Measurements from ENCODE around the gene GPR148.

GPR148 gene

DNA sequence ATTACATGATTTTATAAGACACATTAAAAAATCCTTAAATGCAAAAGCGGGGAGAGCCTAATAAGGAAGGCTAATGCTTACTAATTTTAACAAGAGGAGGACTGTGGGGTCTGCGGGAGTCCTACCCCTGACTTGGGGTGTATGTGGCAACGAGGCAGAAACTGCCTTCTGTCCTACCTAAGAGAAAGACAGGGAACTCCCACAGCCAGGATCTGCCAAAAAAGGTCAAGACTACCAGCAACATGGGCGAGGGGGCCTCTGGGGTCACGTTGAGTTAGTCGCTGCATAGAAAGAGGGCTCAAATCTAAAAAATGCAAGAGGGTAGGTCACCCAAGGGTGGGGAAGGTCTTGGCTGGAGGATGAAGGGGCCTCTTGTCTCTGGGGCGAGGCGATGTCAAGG is 25.9 kb downstream of the GPR148 start:
- DNase-seq, result no peak

DNA sequence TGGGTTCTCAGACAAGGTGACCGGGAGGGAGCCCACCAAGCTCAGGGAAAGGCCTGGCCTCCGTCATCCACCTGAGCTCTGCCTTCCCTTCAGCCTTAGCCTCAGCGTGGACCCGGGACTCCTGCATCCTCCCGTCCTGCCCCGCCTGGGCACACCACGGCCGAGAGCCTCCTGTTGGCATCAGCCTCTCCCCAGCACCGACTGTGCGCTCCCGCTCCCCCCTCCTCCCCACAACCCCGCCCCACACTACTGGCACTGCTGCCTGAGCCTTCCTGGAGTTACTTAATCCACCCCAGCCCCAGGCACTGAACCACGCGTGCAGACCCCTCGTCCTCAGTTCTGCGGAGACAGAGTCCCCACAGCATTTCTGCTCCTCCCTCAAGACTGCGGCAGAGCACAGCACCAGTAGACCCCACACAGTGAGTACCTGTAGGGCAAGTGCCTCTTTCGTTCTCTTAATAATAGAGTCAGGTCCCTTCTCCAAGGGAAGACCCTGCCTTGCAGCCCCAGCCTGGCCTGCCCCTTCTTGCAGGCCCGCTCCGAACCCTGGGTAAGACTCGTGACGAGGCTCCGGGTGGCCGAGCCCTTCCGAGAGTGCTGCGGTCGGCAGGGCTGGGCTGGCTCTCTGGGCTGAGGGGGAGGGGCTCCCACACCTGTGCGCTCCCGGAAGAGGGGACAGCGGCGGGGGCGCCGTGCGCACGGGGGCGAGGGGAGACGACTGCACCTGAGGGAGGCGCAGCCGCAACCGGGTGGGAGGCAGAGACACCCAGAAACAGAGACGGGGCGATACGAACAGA is 26.6 kb downstream of the GPR148 start, which contains the start of gene AMER3:
Gene AMER3 (plus strand): TSS at position 285 of the 797 bp plus-strand sequence. CDS start 6,533 bp downstream, outside the sequence.
- DNase-seq, result no peak

DNA sequence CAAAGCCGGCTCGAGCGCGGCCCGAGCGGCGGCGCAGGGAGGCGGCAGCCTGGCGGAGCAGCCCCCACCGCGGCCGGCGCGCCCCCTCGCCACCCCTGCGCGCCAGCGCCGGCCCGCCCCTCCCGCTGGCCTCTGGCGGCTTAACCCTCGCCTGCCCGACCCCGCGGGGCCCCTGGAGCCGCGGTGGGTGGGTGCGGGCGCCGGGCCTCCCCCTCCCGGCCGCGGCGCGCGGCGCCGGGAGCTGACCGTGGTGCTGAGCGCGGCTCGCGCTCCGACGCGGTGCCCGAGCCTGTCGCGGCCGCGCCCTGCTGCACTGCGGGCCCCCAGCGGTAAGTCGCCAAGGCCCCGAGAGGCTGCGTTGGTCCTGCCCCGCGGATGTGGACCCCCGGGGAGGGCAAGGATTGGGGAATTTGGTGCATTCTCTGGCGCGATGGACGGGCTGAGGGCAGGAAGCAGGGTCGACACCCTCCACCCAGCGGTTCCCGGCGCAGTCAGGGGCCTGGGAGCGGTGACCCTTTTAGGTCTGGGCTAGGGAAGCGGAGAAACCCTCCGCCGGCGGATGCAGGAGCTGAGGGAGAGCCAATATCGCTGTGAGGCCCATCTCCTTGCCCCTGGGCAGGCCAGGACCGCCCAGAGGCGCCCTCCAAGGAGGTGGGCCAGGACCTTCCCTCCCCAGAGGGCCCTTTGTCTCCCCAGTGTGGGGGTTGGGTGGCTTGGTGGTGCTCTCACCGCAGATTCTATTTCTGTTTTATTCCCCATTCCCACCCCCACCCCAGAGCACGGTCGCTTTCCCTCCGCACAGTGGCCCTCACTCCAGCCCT is 27.4 kb downstream of the GPR148 start:
- no peak for DNase-seq

DNA sequence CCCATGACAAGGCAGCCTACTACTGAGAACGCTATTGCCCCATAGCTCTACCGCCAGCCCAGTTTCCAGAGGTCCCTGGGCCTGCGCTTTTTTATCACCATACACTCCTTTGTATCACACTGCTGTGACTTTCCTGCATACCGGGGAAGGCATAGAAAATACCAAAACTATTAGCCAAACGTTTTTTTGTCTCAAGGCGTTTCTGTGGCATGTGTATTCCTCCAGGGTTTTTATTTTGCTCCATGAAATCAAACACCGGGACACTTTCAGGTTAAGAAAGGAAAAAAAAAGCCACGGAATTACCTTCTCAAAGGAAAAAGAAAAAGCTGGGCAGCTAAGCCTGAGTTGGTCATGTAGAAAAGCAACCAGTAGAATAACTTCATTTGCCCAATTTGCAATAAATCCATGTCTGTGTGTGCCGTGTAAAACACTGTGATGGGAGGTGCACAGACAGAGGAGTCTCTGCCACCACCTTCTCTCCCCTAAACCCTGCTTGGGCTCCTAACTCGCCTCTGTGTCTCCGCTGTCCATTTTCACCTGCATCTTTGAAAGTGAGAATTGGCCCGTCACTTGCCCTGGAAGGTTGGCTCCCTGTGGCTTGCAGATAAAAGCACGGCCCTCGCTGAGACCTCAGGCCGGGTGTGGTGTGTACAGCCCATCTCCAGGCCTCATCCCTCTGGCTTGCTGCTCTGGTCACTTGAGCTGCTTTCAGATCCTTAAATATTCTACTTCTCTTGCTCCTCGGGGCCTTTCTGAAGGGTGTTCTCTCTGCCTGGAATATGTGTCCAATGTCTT is 28.2 kb downstream of the GPR148 start:
- DNase-seq, result no peak

DNA sequence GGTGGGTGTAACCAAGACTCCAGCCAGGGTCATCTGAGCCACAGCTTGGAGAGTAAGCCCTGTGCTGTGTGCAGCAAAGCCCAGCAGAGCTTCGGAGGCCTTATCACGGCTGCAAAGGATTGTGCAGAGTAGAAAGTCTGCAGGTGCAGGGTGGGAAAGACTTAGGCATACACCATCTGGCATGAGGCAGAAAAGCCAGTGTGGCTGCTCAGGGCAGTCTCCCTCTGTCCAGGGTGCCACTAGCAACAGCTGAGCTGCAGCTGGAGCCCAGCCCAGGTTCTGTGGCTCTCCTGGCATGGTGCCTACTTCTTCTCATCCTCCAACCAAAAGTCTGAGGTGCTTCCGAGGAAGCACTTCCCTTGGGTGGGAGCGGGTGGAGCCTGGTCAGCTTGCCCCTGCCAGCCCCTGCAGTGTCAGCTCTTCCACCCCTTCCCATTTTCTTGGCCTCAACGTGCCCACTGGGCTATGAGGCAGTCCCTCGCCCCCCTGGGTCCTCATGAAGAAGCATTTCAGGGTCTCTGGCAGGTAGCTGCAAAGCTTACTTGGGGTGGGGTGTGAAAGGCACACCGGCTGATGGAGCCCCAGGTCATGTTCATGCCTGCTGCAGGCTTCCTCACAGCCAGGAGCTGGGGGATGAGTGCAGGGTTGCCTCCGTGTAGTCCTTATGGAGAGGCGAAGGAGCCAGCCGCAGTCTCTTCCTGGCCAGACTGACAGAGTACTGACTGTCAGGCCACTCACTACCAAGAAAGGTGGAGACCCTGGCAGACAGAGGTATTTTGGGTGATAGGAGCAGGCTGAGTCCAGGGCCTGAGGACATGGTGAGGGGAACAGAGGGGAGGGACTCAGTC is 31.3 kb downstream of the GPR148 start:
- no peak for DNase-seq

DNA sequence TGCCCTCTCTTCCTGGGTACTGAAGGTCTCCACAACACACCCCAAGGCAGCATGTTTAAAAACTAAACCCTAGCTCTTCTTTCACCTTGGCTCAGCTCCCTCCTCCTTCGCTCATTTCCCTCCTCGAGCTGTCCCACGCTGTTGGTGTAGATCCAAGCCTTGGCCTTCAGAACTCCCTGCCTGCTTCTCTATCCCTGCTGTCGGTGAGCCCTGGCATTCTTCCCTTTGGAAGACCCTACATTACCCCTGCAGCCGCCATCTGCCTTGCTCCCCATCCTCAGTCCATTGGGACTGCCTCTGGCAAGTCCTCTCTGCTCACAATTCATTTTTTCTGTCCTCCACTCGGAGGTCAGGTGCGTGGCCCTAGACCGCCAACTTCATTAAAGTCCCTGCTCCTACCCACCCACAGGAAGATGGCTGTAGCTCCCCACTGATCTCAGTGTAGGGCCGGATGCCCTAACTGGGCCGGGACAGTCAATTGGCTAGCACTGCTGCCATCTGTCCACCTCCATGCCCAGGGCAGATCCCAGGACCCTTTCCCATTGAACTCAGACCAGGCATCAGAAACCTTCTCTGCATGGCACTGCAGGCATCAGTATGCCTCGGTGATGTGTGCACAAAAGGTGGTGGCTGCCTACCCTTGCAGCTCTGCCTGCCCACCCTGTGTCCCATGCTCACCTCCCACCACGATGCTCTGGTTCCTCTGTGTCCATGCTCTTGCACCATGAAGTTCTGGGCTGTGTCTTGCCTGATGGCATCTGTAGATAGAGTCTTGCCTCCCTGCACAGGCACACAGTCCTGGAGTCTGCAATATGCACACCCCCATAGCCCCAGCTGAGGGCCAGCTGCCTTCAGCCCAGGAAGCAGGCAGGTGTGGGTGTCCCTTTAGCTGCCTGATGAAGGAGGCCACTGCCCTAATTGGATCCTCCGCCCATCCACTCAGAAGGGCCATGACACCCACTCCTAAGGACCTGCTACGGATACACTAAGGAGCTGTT is 32.2 kb downstream of the GPR148 start:
- no peak for DNase-seq

DNA sequence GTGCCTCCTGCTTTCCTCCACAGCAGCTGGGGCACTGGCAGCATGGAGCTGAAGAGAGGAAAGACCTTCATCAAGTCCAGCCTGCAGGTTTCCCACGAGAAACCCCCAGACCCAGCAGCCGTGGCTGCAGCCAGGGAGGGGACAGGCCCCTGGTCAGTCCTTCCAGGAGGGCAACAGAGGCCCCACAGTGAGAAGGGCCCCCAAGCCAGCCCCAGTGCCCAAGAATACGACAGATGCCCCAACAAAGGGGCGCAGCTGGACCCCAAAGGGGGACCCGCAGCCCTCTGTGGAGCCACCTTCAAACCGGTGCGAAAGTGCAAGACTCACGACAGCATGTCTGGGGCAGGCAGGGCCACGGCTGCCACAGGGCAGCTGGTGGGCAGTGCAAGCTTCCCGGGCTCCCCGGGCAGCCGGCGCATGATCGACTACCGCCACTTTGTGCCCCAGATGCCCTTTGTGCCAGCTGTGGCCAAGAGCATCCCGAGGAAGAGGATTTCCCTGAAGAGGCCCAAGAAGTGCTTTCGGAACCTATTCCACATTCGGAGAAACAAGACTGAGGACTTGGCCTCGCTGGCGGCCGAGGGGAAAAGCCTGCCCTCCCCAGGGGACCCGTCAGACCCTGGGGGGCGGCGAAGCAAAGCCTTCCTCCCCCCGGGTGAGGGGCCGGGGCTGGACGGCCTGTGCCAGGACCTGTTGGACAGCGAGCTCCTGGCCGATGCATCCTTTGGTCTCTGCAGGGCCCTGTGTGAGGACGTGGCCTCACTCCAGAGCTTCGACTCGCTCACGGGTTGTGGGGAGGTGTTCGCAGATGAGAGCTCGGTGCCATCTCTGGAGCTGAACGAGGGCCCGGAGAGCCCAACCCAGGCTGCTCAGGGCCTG is 33.4 kb downstream of the GPR148 start:
- DNase-seq, result no peak

DNA sequence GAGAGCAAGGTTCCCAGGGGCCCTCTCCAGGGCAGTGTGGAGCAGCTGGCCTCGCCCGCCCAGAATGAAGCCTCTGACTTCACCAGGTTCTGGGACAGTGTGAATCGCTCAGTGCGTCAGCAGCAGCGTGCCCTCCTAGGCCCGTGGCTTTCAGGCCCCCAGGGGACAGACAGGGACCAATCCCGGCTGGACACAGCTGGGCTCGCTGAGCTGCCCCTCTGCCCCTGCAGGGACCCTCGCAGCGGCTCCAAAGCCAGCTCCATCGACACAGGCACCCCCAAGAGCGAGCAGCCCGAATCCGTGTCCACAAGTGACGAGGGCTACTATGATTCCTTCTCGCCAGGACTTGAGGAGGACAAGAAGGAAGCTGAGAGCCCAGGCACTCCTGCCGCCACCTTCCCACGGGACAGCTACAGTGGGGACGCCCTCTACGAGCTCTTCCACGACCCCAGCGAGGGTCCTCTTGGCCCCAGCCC is 34.1 kb downstream of the GPR148 start:
- DNase-seq, result no peak

DNA sequence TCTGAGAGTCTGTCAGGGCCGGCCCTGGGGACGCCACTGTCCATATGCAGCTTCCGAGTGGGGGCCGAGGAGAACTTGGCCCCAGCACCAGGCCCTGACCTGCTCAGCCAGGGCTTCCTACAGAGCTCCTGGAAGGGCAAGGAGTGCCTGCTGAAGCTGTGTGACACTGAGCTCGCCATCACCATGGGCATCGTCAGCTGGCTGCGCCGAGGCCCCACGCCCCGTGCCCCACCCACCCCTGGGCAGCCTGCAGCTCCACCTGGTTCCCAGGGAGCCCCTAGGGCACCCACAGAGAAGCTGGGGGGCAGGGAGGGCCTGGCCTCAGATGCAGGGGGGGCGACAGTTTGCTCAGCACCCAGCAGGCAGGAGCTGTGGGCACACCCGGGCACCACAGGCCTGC is 34.5 kb downstream of the GPR148 start:
- no peak for DNase-seq

DNA sequence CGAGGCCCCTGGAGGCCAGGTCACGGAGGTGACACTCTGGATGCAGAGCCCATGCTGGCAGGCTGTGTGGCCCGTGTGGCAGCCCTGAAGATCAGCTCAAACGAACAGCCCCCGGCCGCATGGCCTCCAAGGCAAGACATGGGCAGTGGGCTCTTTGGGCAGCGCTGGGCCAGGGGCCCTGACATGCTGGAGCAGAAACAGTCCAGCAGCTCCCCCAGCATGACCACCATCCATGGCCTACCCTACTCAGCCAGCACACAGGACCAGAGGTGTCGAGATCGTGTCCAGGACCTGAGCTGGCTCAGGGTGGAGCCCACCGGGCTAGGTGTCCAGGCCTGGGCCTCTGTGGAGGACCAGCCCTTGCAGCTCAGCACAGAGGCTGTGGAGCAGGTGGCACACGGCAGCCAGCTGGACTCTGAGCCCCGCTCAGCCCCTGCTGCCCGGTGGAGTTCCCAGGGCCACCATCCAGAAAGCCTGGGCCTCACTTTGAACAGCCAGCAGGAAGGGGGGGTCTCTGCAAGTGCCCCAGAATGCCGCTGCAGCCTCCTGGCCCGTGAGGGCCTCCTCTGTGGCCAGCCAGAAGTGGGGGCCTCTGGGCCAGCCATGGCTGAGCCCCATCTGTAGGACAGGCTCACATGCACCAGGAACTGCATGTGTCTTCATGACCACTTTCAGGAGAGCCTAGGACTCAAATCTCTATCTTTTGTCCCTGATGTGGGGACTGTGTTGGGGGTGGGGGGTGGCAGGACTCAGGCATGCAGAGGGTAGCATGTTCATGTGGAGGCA is 35.4 kb downstream of the GPR148 start:
- no peak for DNase-seq

DNA sequence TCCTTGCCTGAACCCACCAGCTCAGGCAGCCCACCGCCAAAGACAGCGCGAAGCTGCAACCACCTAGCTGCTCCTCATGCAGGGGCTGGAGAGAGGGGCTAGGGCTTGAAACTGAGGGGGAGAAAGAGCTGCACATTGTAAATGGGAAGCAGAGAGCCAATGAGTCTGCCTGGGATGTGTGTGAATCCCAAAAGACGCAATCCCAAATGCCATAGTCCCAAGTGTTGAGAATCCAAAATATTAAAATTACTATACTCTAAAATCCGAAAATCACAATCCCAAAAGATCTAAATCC is 35.9 kb downstream of the GPR148 start:
- DNase-seq, result no peak

DNA sequence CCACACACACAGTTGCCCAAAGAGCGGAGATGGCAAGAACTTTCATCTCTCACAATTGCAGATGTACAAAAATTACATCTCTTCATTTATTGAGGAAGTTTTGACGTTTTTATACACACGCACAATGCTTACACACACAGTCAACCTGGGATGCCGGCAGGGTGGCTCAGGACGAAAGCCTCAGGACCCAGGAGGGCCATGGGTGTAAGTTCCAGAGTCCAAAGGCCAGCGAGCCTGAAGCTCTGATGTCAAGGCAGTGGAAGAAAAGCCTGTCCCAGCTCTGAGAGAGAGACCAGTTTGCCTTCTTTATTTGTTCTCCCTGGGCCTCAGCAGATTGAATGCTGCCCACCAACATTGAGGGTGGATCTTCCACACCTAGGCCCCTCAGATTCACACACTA is 36.6 kb downstream of the GPR148 start:
- no peak for DNase-seq

DNA sequence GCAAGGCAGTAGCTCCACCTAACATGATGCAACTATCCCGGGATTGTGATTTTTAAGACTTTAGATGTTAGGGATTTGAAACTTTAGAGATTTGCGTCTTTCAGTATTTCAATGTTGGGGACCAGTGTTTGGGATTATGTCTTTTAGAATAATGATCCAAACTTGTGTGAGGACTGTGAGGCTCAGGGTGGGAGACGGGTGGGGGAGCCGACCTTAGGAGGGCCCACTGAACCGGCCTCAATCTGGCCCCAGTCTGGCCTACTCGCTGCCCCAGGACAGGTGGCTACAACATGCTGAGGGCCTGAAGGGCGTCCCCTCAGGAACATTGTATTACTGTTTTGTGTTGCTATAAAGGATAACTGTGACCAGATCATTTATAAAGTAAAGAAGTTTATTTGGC is 37.2 kb downstream of the GPR148 start:
- DNase-seq, result no peak

DNA sequence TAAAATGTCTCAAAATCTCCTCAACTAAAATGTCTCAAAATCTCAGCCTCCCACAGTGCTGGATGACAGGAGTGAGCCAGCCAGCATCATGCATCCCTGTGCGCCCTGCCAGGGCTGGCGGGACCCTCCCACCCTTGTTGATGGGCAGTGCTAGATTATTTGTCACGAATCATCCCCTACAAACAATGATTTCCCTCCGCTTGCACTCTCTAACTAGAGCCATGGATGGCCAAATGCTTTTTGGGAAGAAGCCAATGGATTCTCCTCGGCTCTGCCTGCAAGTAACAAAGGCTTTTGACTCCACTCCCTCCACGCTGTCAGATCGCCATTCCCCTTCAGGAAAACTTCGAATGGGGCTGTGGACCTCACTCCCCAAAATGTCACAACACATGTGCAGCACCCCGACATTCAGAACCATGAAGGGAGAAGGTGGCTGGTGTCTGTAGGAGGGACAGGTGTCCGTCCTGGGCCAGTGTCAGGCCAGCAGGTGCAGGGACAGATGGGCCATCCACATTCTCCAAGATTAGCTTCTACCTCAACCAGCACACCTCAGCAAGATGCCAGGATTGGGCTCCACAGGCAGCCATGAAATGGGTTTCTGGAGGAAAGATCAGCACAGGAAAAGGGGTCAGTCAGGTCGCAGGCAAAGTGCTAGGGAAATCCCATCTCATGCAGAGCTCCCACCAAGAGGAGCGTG is 38.0 kb downstream of the GPR148 start:
- DNase-seq, result no peak

DNA sequence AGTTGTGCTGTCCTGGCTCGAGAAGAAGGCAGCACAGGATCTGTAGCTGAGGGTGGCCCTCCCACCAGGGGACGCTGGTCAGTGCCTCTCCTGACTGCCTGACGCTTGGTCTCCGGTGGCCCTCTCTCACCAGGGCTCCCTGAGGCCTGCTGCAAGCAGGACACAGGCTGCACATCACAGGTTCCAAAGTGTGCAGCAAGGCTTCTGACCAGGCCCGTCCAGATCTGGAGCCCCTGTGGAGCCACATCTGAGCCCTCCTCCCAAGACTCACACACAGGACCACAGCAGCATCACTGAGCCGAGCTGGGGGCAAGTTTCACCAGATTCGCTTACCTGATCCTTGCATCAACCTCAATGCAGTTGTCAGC is 38.5 kb downstream of the GPR148 start:
- no peak for DNase-seq

DNA sequence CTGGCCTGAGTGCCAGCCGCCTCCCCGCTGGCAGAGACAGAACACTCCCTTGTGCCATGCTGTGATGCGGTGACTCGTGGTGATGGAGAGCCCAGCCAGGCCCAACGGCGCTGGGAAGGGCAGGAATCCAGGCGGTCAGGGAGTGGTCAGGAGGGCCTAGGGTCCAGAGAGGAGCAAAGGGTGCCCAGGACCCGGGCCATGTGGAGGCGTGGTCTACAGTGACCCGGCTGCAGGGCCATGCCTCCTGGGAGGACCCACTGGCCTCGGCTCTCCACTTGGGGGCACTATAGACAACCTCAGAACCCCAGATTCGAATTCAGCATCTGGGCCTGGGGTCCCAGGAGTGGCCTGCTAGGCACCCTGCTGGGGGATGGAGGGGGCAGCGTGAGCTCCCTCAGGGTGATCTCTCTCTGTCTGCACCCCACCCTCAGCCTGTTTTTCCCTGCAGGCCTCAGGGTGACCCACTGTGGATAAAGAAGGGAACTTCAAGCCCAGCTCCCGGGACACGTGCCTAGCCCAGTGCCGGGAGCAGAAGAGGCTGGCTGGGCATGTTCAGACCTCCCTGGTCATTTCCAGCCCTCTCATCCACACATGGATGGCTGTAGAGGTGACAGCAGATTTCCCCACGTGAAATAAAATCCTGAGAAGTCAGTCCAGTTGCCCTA is 39.5 kb downstream of the GPR148 start:
- no peak for DNase-seq

DNA sequence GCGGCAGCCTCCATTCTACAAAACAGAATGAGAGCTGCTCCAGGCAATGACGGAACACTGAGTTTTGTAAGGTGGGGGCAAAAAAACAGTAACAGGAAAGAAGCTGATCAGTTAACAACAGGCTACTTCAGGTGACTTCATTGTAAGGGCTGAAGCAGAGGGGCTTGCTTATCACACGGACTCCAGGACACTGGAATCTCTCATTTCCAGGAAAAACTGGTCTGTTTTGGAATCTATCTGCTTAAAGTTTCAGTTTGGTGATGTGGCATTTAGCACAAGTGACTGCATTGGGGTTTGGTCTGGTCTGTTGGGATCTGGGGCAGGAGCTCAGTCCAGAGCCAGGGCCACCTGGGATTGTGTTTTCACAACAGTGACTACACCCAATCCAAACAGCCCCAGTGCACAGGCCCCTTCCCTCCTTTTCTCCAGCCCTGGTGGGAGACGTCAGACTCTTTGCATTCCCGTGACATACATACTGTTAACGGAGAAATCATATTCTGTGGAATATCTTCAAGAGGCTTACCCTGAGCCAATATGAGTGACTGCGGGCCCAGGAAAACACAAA is 40.6 kb downstream of the GPR148 start:
- DNase-seq, result no peak

DNA sequence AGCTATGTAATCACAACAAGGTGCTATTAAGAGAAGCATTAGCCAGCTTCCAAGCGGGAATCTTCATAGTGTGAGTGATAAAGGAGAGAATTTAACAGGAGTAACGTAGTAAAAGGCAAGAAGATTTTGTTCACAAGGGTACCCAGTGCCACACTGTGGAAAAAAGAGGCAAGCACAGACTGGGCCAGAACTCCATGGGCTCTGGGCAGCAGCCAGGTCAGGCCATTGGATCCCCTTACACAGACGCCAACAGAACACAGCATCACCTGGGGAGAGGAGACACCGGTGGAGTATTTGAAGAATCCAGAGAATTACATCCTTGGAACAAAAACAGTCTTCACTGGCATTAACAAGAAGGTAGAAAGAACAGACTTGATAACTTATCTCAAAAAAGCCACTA is 47.7 kb downstream of the GPR148 start:
- no peak for DNase-seq

All from GDM1 (cell line).